Measurements from ENCODE around the gene RAMACL.

RAMACL gene

DNA sequence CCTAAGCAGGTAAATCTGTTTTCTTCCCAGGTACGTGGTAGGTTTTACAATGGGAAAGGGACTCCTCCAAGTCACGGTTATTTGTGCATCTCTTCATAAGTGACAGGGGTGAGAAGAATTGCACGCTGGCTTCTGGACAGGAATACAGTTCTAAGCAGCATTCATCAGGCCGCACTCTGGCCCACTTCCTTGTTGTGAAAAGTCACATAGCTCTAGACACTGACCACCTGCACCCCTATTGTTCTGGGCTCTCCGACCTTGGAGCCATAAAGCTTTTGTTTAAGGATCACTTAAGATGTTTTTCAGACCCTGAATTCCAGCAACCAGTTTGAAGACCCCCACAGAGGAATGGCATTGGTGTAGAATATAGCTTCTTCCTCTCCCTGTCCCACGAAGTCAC is 31.4 kb downstream of the RAMACL start:
- TF ChIP-seq, protein P1, sequence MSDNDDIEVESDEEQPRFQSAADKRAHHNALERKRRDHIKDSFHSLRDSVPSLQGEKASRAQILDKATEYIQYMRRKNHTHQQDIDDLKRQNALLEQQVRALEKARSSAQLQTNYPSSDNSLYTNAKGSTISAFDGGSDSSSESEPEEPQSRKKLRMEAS (IDR thresholded peaks at IDR 0.05) = no peak
- TF ChIP-seq, protein P2, sequence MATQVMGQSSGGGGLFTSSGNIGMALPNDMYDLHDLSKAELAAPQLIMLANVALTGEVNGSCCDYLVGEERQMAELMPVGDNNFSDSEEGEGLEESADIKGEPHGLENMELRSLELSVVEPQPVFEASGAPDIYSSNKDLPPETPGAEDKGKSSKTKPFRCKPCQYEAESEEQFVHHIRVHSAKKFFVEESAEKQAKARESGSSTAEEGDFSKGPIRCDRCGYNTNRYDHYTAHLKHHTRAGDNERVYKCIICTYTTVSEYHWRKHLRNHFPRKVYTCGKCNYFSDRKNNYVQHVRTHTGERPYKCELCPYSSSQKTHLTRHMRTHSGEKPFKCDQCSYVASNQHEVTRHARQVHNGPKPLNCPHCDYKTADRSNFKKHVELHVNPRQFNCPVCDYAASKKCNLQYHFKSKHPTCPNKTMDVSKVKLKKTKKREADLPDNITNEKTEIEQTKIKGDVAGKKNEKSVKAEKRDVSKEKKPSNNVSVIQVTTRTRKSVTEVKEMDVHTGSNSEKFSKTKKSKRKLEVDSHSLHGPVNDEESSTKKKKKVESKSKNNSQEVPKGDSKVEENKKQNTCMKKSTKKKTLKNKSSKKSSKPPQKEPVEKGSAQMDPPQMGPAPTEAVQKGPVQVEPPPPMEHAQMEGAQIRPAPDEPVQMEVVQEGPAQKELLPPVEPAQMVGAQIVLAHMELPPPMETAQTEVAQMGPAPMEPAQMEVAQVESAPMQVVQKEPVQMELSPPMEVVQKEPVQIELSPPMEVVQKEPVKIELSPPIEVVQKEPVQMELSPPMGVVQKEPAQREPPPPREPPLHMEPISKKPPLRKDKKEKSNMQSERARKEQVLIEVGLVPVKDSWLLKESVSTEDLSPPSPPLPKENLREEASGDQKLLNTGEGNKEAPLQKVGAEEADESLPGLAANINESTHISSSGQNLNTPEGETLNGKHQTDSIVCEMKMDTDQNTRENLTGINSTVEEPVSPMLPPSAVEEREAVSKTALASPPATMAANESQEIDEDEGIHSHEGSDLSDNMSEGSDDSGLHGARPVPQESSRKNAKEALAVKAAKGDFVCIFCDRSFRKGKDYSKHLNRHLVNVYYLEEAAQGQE (IDR thresholded peaks at IDR 0.05; ENCODE audit: low read depth) = no peak
- no peak for TF ChIP-seq TEAD4 (IDR thresholded peaks at IDR 0.05)

DNA sequence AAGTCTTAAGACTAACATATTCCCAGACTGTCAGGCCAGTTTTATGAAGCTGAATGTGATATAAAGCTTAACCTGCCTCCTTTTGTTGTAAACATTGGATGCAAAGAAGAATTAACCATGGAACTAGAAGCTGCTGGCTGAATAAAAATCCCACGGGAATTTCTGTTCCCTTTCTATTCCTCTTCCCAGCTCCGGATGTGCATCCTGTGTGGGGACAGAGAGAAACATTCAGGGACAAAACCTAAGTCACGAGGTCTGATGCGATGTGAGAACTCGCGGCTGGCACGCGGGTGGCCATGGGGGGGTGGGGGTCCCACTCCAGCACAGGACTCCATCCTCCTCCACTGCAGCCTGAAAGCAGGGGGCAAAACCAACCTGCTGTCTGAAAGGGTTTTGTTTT is 32.2 kb downstream of the RAMACL start:
- TF ChIP-seq ZBTB7A (IDR thresholded peaks at IDR 0.05; ENCODE audit: low read depth) (no peak), TEAD4 (IDR thresholded peaks at IDR 0.05) (no peak), NFIC (IDR thresholded peaks at IDR 0.05) (no peak), FOXM1 (IDR thresholded peaks at IDR 0.05; ENCODE audit: borderline replicate concordance, low read depth) (no peak), TAF1 (IDR thresholded peaks at IDR 0.05; ENCODE audit: low read depth) (no peak), EGR1 (IDR thresholded peaks at IDR 0.05) (no peak), CEBPB (IDR thresholded peaks at IDR 0.05) (no peak)

DNA sequence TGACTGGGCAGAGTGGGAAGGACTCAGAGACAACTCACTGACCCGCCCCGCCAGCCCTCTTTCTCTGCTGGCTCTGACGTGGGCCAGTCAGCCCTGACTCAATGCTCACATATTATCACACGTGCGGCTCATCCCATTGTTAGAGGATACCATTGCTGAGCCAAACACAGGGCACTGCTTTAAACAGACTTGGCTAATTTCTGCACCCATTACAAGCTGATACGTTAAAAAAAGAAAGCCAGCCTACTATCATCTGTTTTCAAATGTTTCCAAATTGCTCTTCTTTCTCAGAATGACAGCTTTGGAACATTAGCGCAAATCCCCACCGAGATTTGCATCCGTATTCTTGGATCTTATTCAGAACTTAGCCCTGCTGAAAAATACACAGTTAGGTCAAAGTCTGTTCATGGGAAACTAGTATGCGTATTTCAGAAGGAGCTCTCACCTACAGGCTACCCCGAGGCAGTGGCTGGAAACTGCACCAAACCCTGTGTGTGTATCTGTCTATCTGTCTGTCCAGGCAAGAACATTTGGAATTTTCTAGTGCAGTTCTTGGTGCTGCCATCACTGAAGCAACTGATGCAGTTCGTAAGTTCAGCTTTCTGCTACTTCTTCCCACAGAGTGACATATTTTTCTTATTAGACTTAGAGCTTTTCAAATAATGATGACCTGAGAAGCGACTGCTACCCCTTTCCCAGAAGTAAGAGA is 32.8 kb downstream of the RAMACL start:
- TF ChIP-seq RAD21 (IDR thresholded peaks at IDR 0.05; ENCODE audit: low read depth) (no peak), EP300 (IDR thresholded peaks at IDR 0.05; ENCODE audit: borderline replicate concordance) (no peak), TEAD4 (IDR thresholded peaks at IDR 0.05) (no peak), NFIC (IDR thresholded peaks at IDR 0.05) (no peak), FOXM1 (IDR thresholded peaks at IDR 0.05; ENCODE audit: borderline replicate concordance, low read depth) (no peak), YY1 (IDR thresholded peaks at IDR 0.05; ENCODE audit: low read depth) (no peak), CREB1 (IDR thresholded peaks at IDR 0.05; ENCODE audit: low read depth) (no peak), ZBTB7A (IDR thresholded peaks at IDR 0.05; ENCODE audit: low read depth) (no peak), TCF12 (IDR thresholded peaks at IDR 0.05; ENCODE audit: low read depth) (no peak), CEBPB (IDR thresholded peaks at IDR 0.05) (no peak), EGR1 (IDR thresholded peaks at IDR 0.05) (no peak), TAF1 (IDR thresholded peaks at IDR 0.05; ENCODE audit: low read depth) (no peak)
- TF ChIP-seq, protein P2 (IDR thresholded peaks at IDR 0.05; ENCODE audit: low read depth) = no peak
- TF ChIP-seq, protein P3, sequence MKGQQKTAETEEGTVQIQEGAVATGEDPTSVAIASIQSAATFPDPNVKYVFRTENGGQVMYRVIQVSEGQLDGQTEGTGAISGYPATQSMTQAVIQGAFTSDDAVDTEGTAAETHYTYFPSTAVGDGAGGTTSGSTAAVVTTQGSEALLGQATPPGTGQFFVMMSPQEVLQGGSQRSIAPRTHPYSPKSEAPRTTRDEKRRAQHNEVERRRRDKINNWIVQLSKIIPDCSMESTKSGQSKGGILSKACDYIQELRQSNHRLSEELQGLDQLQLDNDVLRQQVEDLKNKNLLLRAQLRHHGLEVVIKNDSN (IDR thresholded peaks at IDR 0.05) = no peak
- TF ChIP-seq, protein P1 (IDR thresholded peaks at IDR 0.05) = no peak

DNA sequence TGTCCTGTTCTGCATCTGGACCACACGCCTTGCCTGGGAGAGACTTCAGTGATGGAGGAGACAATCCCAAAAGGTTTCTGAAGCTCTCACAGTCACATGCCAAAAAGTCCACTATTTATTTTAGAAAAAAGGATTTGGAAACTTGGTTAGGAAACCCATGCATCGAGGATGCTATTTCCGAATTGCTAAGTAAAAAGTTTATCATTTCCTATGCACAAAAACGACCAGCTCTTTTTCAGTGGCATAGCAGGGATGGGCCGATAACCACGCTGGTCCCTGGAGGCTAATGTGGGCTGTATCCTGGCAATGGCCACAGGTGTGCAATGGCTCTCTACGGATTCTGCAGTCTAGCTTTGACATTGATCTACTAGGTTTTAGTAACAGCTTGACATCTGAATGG is 33.9 kb downstream of the RAMACL start:
- TF ChIP-seq CEBPB (IDR thresholded peaks at IDR 0.05) (no peak), FOXM1 (IDR thresholded peaks at IDR 0.05; ENCODE audit: borderline replicate concordance, low read depth) (no peak), YY1 (IDR thresholded peaks at IDR 0.05; ENCODE audit: low read depth) (no peak), ZBTB7A (IDR thresholded peaks at IDR 0.05; ENCODE audit: low read depth) (no peak), RAD21 (IDR thresholded peaks at IDR 0.05; ENCODE audit: low read depth) (no peak), EGR1 (IDR thresholded peaks at IDR 0.05) (no peak), EP300 (IDR thresholded peaks at IDR 0.05; ENCODE audit: borderline replicate concordance) (no peak), NFIC (IDR thresholded peaks at IDR 0.05) (no peak), TEAD4 (IDR thresholded peaks at IDR 0.05) (no peak)
- TF ChIP-seq, protein P2 (IDR thresholded peaks at IDR 0.05; ENCODE audit: low read depth) = no peak

DNA sequence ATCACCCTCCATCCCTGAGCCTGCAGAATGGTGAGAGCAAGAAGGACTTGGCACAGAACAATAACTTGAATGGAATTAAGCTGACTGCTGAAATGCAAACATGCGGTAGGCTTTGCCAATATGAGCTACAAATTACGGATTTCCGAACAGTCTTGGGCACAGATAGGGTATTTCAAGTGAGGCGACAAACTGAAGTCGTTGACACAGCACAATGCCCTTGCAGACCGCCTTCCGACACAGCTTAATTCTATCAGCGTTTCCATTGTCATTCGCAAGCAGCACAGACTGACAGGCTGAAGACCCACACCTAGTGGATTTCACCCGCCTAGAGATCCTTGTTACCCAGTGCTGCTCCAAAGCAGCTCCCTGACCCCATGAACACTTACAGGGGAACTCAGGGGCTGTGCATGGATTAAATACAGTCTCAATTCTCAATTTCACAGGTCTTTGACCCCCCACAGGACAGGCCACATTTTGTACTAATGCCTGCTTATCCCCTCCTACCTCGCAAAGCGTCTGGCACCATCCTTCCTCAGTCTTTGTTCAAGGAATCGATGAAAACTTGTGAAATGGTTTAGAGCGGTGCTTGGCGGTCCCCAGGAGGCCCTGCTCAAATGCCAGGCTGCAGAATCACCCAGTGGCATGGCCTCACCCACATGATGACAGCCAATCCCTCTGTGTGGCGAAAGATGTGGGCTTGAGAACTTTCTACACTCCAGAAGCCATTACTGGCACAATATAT is 34.6 kb downstream of the RAMACL start:
- TF ChIP-seq YY1 (IDR thresholded peaks at IDR 0.05; ENCODE audit: low read depth) = no peak
- TF ChIP-seq EP300 (IDR thresholded peaks at IDR 0.05; ENCODE audit: borderline replicate concordance) = no peak
- TF ChIP-seq RAD21 (IDR thresholded peaks at IDR 0.05; ENCODE audit: low read depth) = no peak
- no peak for TF ChIP-seq NFIC (IDR thresholded peaks at IDR 0.05)
- TF ChIP-seq CEBPB (IDR thresholded peaks at IDR 0.05) = no peak
- TF ChIP-seq ZBTB7A (IDR thresholded peaks at IDR 0.05; ENCODE audit: low read depth) = no peak
- no peak for TF ChIP-seq FOXM1 (IDR thresholded peaks at IDR 0.05; ENCODE audit: borderline replicate concordance, low read depth)
- TF ChIP-seq TEAD4 (IDR thresholded peaks at IDR 0.05) = no peak
- TF ChIP-seq, protein P2 (IDR thresholded peaks at IDR 0.05; ENCODE audit: low read depth) = no peak
- TF ChIP-seq, protein P1 (IDR thresholded peaks at IDR 0.05) = no peak
- no peak for TF ChIP-seq EGR1 (IDR thresholded peaks at IDR 0.05)
- no peak for TF ChIP-seq TAF1 (IDR thresholded peaks at IDR 0.05; ENCODE audit: low read depth)
- TF ChIP-seq TCF12 (IDR thresholded peaks at IDR 0.05; ENCODE audit: low read depth) = no peak
- TF ChIP-seq, protein P3 (IDR thresholded peaks at IDR 0.05) = no peak
- no peak for TF ChIP-seq CREB1 (IDR thresholded peaks at IDR 0.05; ENCODE audit: low read depth)
